HG02571 (cell line): ENCODE measurements around the gene RHOF.

Experiments
- ATAC-seq: cut with Tn5 transposase; IDR thresholded peaks from one replicate; pipeline ENCODE4 v1.9.1; 2021; ENCODE audit warnings: mild to moderate bottlenecking, moderate library complexity; ENCODE audit not compliant: unreplicated experiment

Gene RHOF

GRCh38 chr12:121820056-121820455 lies 26.6 kb upstream of the RHOF start:
- no peak for ATAC-seq

DNA sequence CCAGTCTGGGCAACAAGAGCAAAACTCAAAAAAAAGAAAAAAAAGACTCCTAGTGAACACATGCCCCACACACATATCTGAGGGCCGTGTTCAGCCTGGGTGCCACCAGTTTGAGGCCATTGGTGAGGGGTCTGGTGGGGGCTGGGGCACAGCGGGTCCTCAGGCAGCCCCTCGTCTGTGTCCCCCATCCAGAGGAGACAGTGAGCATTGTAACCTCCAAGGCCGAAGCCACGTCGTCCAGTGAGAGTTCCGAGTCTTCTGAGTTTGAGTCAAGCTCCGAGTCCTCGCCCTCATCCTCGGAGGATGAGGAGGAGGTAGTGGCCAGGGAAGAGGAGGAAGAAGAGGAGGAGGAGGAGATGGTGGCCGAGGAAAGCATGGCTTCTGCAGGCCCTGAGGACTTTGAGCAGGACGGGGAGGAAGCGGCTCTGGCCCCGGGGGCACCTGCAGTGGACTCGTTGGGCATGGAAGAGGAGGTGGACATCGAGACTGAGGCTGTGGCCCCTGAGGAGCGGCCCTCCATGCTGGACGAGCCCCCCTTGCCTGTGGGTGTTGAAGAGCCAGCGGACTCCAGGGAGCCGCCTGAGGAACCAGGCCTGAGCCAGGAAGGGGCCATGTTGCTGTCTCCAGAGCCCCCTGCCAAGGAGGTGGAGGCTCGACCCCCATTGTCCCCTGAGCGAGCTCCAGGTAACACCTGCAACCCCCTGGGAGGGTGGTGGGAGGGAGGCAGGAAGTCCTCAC lies 25.9 kb upstream of the RHOF start:
- no peak for ATAC-seq

DNA sequence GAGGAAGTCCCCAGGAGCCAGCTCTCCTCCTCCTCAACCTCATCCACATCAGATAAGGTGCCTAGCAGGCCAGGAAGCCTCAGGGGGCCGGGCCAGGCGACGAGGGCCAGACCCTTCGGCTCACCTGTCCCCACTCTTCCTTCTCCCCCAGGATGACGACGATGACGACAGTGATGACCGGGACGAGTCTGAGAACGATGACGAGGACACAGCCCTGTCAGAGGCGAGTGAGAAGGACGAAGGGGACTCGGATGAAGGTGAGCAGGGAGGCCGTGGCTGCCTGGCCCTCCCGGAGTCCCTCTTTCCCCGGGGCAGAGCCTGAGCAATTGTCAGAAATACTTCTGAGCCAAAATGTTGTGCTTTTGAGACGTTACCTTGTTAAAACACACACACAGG lies 24.2 kb upstream of the RHOF start:
- no peak for ATAC-seq

DNA sequence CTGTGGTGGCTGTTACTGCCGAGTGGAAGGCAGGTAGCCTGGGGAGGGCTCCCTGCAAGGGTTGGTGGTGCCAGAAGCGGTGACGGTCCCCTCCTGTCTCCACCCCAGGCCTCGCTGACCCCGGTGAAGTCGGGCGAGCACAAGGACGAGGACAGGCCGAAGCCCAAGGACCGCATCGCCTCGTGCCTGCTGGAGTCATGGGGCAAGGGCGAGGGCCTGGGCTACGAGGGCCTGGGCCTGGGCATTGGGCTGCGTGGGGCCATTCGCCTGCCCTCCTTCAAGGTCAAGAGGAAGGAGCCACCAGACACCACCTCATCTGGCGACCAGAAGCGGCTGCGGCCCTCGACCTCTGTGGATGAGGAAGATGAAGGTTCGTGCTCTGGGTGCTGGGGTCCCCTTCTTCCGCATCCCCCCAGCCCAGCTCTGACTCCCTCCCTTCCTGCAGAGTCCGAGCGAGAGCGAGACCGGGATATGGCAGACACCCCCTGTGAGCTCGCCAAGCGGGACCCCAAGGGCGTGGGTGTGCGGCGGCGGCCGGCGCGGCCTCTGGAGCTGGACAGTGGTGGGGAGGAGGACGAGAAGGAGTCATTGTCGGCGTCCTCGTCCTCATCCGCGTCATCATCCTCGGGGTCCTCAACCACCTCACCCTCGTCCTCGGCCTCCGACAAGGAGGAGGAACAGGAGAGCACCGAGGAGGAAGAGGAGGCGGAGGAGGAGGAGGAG lies 23.6 kb upstream of the RHOF start:
- ATAC-seq: no peak

DNA sequence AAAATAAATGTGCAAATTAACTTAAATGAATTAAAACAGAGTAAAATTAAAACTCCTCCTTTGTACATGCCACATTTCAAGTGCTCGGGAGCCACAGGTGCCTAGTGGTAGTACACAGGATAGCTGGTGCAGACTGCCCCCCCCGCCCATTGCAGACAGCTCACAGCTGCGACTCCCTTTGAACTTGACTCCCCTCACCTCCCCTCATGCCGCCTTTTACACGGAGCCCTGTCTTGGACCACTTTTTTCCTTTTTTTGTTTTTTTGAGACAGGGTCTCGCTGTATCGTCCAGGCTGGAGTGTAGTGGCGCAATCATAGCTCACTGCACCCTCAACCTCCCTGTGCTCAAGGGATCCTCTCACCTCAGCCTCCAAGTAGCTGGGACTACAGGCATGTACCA lies 21.8 kb upstream of the RHOF start:
- ATAC-seq: no peak

GRCh38 chr12:121814429-121815119 lies 21.1 kb upstream of the RHOF start:
- ATAC-seq: no peak

- no peak for ATAC-seq
Observed at GRCh38 chr12:121813951-121814350, 20.5 kb upstream of the RHOF start.

- no peak for ATAC-seq
Observed at GRCh38 chr12:121812921-121813896, 19.7 kb upstream of the RHOF start.

GRCh38 chr12:121812320-121812871 lies 18.9 kb upstream of the RHOF start:
- no peak for ATAC-seq

DNA sequence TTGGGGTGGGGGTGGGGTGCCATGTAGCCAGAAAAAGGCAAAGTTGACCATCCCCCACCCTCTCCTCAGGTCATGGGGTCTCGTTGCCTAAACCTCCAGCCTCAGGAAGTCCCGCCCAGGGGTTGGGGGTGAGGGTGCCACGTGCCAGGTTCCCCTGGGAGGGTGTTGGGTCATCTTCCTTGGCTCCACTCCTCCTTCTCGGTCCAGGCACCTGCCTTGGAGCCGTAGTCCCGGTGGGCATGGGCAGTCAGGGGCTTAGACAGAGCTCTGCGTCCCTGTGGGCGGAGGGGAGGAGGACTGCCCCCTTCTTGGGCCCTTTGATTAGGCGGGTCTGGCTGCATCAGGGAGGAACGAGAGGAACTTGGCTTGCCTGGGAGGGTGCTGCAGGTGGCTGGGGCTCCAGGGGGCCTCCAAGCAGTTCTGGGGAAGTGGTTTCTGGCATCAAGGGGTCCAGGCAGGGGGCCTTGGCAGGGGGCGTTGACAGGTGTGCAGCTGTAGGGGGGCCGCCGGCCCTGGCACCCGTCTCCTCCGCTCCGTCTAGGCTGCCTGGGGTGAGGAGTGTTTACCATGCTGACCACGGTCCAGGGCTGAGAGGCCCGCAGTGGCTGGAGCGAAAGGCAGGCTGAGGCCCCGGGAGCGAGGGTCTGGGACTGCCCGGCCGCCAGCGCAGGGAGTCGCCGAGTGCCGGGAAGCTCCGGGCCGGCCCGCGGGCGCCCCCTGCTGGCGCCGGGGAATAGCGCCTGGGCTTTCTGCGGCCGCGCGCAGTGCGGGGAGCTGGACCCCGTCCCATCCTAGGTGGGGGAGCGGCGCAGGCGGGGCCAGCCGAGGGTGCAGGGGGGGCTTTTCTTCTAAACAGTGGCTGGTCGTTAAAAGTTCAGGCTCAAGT lies 18.2 kb upstream of the RHOF start:
- ATAC-seq: peak; percentile 55

DNA sequence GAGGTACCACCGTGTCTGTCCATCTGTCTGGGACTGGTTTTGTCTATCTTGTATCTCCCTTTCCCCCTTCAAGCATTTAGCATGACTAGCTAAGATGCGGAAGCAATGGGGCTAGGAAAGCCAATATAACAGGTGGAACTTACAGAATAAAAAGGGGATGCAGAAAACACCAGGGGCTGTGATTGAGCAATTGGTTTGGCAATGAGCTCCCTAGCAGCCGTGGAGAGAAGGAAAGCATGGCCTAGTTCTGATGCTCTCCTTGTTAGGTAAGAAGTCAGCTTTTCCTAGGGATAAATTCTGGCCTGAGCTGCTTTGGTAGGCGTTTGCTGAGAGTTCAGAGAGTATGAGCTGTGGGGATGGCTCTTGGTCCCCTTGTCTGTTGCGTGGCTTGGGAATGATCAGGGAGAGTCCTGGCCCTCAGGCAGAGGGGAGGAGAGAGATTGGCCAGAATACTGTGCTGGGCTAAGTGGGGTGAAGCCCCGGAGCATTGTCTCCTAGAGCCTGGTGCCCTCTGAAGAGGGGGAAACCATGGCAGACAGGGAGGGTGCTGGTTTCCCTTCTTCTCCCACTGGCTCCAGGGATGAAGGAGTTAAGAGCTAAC lies 17.4 kb upstream of the RHOF start:
- ATAC-seq: no peak

- no peak for ATAC-seq
Observed at GRCh38 chr12:121810234-121810817, 16.8 kb upstream of the RHOF start.

- ATAC-seq: no peak
Observed at GRCh38 chr12:121809712-121810116, 16.2 kb upstream of the RHOF start.

- no peak for ATAC-seq
Observed at GRCh38 chr12:121808623-121809022, 15.1 kb upstream of the RHOF start.

DNA sequence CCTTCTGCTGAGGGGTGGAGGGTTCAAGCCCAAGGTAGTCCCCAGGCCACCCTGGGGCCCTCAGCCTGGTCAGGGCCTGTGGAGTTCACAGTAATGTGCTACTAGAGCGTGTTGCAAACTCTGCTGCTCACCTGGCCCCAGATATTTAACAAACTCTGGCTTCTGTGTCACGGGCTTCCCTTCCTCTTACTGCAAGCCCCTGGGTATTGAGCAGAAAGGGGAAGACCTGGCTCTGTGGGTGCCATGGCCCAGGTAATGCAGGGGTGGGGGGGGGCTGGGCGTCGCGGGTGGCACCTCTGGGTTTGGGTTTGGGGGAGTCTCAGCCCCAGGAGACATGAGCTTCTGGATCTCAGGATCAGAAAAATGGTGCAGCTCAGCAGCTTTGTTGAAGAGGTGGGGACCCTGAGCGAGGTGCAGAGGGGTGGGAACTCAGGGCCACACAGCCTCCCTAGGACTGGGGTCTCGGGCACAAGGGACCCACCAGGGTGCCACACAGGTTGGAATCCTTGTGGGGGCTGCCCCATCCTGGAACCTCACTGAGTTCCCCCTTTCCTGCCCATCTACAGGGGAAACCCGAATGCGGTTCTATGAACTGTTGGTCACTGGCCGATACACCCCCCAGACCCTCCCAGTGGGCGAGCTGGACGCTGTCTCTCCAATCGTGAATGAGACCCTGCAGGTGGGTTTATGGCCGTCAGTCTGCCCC lies 14.3 kb upstream of the RHOF start:
- ATAC-seq: no peak

DNA sequence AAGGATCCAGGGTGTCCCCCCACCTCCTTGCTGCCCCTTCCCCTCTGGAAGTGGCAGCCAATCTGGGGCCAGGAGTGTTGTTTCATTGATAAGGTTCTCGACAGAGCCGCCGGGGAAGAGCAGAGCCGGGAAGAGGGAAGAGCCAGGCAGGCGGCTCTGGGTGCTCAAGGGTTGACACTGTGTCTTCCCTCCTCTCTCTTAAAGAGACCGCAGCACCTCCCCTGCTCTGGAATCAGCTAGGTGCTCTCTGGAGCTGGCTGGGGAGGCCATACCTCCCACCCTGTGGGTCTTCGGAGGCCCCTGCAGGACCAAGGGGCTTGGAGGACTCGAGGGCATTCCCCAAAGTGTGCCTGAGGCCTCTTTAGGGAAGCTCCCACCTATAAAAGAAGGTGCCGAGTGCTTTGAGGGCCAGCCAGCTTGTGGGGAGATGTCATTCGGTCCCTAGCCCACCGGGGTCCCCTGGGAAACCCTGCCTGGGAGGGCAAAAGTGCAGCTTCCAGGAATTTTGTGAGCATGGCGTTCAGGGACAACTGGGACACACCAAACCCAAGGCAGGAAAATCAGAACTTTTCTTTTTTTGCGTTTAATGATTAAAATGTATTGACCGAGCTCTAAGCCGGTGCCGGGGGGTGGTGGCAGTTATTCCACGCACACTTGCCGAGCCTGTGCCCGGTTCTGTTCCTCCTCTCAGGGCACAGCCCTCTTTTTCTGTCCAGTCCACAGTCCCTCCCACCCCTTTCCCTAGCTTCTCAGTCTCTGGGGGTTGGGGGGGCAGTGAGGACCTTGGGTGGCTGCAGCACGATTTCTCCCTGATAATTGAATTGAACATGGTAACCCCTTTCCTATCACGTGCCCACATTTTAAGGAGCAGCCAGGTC lies 13.3 kb upstream of the RHOF start:
- no peak for ATAC-seq

DNA sequence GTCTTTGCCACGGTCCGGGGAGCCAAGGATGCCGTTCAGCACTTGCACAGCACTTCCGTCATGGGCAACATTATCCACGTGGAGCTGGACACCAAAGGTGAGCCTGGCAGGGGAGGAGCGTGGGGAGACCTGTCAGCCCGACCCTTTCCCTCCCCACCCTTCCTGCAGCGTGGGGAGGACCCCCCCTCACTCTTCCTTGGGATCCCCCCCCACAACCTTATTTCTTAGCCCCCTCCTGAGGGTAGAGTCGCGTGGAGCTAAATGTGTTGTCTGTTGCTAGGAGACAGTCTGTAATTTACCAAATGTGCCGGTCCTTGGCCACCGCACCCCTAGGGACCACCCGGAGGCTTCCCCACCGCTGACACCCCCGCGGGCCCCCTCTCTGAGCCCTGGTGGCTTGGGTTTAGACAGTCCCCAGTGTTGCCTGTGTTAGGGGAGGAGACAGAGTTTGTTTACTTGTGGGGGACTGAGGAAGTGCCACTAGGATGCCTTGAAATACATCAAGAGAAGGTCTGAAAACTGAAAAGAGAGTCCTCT lies 12.6 kb upstream of the RHOF start:
- ATAC-seq: no peak
